ENCODE data around the gene GPRC5C.

DNA sequence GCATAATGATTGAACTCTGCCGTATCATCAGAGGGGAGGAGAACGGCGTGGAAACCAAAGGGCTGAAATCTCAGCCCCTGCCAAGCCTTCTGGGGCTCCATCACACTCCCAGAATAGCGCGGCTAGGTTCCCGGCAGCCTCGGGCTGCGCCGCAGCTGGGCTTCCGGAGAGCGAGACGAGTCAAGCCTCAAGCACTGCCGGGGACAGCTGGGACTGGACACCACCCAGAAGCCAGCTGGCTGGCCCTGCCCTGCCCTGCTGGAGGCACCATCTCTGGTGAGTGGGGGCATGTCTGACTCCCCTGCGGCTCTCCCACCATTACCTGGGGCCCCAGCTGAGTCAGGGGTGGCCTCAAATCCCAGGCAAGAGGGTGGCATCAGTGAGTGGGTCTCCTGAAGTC is 7.2 kb upstream of the GPRC5C start:
- TF ChIP-seq, protein P1, sequence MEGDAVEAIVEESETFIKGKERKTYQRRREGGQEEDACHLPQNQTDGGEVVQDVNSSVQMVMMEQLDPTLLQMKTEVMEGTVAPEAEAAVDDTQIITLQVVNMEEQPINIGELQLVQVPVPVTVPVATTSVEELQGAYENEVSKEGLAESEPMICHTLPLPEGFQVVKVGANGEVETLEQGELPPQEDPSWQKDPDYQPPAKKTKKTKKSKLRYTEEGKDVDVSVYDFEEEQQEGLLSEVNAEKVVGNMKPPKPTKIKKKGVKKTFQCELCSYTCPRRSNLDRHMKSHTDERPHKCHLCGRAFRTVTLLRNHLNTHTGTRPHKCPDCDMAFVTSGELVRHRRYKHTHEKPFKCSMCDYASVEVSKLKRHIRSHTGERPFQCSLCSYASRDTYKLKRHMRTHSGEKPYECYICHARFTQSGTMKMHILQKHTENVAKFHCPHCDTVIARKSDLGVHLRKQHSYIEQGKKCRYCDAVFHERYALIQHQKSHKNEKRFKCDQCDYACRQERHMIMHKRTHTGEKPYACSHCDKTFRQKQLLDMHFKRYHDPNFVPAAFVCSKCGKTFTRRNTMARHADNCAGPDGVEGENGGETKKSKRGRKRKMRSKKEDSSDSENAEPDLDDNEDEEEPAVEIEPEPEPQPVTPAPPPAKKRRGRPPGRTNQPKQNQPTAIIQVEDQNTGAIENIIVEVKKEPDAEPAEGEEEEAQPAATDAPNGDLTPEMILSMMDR (IDR thresholded peaks at IDR 0.05; ENCODE audit: insufficient read depth, low read depth, low read length): no peak
- TF ChIP-seq EZH2 (IDR thresholded peaks at IDR 0.05; ENCODE audit: insufficient read depth, low read length): no peak
